ENCODE results near the gene AMELX.

Gene AMELX

DNA sequence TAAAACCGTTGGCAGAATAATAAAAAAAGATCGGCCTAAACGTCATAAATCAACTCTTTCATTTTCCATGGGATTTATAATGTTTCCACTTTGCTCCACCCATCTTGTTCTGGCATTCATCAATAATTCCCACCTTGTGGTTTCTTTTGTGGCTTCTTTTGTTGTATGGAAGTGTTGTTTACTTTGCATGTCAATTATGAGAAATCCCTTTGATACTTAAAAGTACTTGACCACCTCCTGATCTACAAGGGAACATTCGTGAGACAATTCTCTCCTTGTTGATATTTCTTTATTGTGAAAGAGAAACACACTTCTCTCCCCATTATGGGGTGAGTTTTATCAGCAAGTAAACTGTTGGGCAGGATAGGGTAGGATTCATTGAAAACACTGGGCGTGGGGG is 2.8 kb downstream of the AMELX start:
- TF ChIP-seq, protein P1, sequence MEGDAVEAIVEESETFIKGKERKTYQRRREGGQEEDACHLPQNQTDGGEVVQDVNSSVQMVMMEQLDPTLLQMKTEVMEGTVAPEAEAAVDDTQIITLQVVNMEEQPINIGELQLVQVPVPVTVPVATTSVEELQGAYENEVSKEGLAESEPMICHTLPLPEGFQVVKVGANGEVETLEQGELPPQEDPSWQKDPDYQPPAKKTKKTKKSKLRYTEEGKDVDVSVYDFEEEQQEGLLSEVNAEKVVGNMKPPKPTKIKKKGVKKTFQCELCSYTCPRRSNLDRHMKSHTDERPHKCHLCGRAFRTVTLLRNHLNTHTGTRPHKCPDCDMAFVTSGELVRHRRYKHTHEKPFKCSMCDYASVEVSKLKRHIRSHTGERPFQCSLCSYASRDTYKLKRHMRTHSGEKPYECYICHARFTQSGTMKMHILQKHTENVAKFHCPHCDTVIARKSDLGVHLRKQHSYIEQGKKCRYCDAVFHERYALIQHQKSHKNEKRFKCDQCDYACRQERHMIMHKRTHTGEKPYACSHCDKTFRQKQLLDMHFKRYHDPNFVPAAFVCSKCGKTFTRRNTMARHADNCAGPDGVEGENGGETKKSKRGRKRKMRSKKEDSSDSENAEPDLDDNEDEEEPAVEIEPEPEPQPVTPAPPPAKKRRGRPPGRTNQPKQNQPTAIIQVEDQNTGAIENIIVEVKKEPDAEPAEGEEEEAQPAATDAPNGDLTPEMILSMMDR (conservative IDR thresholded peaks at IDR 0.05; ENCODE audit: control insufficient read depth, insufficient read depth, low read depth, low read length), result no peak
- H3K4me3 ChIP-seq (ENCODE audit: control insufficient read depth, low read depth, low read length), result no peak overlapping the region
- DNase-seq (ENCODE audit: low read depth), result no peak

DNA sequence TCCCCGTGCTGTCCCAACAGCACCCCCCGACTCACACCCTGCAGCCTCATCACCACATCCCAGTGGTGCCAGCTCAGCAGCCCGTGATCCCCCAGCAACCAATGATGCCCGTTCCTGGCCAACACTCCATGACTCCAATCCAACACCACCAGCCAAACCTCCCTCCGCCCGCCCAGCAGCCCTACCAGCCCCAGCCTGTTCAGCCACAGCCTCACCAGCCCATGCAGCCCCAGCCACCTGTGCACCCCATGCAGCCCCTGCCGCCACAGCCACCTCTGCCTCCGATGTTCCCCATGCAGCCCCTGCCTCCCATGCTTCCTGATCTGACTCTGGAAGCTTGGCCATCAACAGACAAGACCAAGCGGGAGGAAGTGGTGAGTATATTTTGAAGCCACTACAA is 5.4 kb downstream of the AMELX start:
- DNase-seq (ENCODE audit: low read depth), result no peak
- no peak overlapping the region for H3K4me3 ChIP-seq (ENCODE audit: control insufficient read depth, low read depth, low read length)
- TF ChIP-seq, protein P1 (conservative IDR thresholded peaks at IDR 0.05; ENCODE audit: control insufficient read depth, insufficient read depth, low read depth, low read length), result no peak

DNA sequence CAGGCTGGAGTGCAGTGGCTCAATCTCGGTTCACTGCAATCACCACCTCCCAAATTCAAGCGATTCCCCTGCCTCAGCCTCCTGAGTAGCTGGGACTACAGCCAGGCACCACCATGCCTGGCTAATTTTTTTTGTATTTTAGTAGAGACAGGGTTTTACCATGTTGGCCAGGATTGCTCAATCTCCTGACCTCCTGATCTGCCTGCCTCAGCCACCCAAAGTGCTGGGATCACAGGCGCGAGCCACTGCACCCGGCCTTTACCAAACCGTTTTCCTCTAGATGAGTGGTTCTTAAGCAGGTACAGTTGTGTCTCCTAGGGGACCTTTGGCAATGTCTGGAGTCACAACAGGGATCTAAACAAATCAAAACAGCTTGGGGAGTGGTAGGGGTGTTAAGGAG is 11.6 kb downstream of the AMELX start:
- TF ChIP-seq, protein P1 (conservative IDR thresholded peaks at IDR 0.05; ENCODE audit: control insufficient read depth, insufficient read depth, low read depth, low read length), result no peak
- no peak for DNase-seq (ENCODE audit: low read depth)
- H3K4me3 ChIP-seq (ENCODE audit: control insufficient read depth, low read depth, low read length), result no peak overlapping the region

DNA sequence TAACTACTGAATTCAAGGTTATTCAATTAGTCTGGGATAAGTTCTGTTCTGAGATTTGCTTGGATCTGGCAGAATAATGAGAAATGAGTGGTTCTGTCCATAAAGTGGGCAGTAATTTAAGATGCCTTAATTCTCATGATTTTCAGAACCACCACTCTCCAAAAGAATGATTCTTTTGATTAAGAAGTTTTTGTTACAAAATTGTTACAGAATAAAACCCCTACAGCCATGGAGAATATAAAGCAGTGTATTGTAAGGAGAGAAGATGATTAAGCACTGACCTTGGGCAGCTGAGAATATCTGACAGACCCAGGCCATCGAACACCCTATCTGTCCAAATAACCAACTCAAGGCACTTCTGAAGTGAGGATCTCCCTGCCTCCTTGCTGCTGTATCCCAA is 12.4 kb downstream of the AMELX start:
- no peak overlapping the region for H3K4me3 ChIP-seq (ENCODE audit: control insufficient read depth, low read depth, low read length)
- TF ChIP-seq, protein P1 (conservative IDR thresholded peaks at IDR 0.05; ENCODE audit: control insufficient read depth, insufficient read depth, low read depth, low read length), result no peak
- no peak for DNase-seq (ENCODE audit: low read depth)

DNA sequence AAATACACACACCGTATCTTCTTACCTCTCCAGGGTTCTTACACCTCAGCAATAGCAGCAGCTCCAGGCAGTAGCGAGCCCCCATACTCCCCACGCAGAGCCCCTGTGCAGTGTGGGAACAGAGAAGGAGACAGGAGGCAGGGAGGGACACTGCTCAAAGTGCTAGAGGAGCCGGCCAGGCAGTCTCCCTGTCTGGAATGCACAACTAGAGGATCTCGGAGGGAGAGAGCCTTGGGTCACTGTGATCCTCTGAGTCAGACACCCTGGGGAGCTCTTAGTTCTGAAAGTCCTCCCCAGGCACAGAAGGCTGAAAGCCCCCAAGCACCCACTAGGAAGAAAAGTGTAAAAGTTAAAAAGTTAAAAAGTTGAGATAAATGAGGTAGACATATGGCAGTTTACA is 16.0 kb downstream of the AMELX start:
- H3K4me3 ChIP-seq (ENCODE audit: control insufficient read depth, low read depth, low read length), result no peak overlapping the region
- peak; percentile 18 for DNase-seq (ENCODE audit: low read depth)
- TF ChIP-seq, protein P1 (conservative IDR thresholded peaks at IDR 0.05; ENCODE audit: control insufficient read depth, insufficient read depth, low read depth, low read length), result no peak

DNA sequence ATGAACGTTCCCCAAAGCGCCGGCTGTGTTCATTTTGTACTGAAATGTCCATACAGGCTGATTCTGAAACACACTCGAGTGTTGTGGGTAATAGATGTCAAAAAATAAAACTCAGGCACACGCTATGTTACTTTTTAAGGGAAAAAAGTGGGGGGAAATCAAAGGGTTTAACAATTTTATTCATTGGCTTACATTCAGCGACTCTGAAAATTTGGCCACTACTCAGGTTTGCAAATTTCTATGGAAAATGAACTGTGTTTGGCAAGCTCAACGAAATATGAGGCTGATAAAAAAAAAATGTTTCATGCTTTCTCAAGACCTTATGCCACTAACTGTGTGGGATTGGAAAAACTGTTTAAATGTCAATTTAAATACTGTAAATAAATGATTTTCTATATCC is 18.5 kb downstream of the AMELX start:
- no peak for DNase-seq (ENCODE audit: low read depth)
- H3K4me3 ChIP-seq (ENCODE audit: control insufficient read depth, low read depth, low read length), result no peak overlapping the region
- TF ChIP-seq, protein P1 (conservative IDR thresholded peaks at IDR 0.05; ENCODE audit: control insufficient read depth, insufficient read depth, low read depth, low read length), result no peak
